Measurements from ENCODE around the gene FASTK.

DNA sequence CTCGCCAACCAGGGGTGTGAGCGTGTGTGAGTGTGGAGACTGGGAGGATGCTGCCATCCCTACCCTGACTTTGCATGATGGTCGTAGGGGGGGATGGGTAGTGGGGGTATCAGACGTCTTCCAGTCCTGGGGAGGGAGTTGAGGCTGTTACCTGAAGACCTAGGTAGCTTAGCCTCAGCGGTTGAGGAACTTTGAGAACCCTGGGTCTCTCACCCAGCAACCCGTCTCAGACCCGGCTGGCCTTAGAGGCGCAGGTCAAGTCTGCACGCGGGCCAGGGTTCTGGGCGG, 18.6 kb downstream of the FASTK start:
- TF ChIP-seq, protein P1, sequence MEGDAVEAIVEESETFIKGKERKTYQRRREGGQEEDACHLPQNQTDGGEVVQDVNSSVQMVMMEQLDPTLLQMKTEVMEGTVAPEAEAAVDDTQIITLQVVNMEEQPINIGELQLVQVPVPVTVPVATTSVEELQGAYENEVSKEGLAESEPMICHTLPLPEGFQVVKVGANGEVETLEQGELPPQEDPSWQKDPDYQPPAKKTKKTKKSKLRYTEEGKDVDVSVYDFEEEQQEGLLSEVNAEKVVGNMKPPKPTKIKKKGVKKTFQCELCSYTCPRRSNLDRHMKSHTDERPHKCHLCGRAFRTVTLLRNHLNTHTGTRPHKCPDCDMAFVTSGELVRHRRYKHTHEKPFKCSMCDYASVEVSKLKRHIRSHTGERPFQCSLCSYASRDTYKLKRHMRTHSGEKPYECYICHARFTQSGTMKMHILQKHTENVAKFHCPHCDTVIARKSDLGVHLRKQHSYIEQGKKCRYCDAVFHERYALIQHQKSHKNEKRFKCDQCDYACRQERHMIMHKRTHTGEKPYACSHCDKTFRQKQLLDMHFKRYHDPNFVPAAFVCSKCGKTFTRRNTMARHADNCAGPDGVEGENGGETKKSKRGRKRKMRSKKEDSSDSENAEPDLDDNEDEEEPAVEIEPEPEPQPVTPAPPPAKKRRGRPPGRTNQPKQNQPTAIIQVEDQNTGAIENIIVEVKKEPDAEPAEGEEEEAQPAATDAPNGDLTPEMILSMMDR (IDR thresholded peaks at IDR 0.05) = no peak
- no peak for TF ChIP-seq POLR2A (IDR thresholded peaks at IDR 0.05)

All from testis (tissue), 2 donors.